ENCODE measurements around the gene LRCH3. TPM values are rescaled to one million over a fixed set of nuclear protein-coding genes. Genes with fewer than 3 reads are reported as not detected.

Gene LRCH3
- 43.1 and 146 TPM in 2 replicates for total RNA-seq (2014; rRNA removed)
- percentile 85 among the genes with signal in this experiment for Bru-seq, nascent RNA
- percentile 85 among the genes with signal in this experiment for BruChase-seq, experiment 1, labeled RNA remaining after a 6-hour chase
- percentile 90 among the genes with signal in this experiment for BruChase-seq, experiment 2, labeled RNA remaining after a 2-hour chase
- long read RNA-seq, partial matches to known transcripts = 11 of 46 reads
- long read RNA-seq, other reads (novel, unspliced or antisense) = 32 of 46 reads

GRCh38 chr3:197791113-197791891, at the start of gene LRCH3:
LRCH3 (plus strand) TSS chr3:197791254; CDS start chr3:197791279, 25 bp downstream.
- intact Hi-C loops (cut with micrococcal nuclease) = loop anchor here (5.0 kb wide), 1 partner anchor 39 kb away; no protein-coding TSS in a partner anchor
- H3K79me2 ChIP-seq (ENCODE audit: low read length) = peaks cover 50% of the 10 kb centered on the region
- no TSS peak for BruUV-seq (replicated peaks)

DNA sequence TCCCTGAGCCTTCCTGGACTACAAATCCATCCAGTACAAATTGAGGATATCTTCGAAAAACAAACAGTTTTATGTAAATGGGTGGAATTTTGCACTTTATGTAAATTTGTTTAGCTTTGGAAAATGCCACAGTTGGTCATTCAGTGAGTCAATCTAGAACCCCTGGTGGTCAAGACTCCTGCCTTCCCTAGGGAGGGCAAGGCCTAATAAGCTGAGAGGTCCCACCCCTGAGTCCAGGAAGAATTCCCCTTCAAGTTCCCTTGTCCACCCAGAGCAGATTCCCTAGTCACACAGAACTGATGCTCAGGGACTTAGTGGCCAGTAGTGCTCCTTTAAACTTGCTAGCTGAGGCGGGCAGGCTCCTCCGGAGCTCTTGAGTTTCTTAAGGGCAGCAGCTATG, 48.3 kb upstream of the LRCH3 start:
- no peaks in the 10 kb centered on the region for H4K20me1 ChIP-seq (ENCODE audit: low read length)
- peaks cover 4% of the 10 kb centered on the region for H3K4me1 ChIP-seq (ENCODE audit: insufficient read depth, low read length)
- H3K27me3 ChIP-seq (ENCODE audit: low read length) = no peaks in the 10 kb centered on the region
- CTCF ChIA-PET = interaction anchor here (0.6 kb wide), 1 partner anchor 10 kb away, joined by 3 read pairs; no protein-coding TSS in a partner anchor
- intact Hi-C loops (cut with micrococcal nuclease) = no loop called here
- no peak overlapping the region for H3K27ac ChIP-seq (ENCODE audit: low read length)
- DNase-seq (no peak), ATAC-seq (no peak)
- no peaks in the 10 kb centered on the region for H3K9me2 ChIP-seq (replicated peaks; ENCODE audit: low read length)
- TF ChIP-seq, protein P1, sequence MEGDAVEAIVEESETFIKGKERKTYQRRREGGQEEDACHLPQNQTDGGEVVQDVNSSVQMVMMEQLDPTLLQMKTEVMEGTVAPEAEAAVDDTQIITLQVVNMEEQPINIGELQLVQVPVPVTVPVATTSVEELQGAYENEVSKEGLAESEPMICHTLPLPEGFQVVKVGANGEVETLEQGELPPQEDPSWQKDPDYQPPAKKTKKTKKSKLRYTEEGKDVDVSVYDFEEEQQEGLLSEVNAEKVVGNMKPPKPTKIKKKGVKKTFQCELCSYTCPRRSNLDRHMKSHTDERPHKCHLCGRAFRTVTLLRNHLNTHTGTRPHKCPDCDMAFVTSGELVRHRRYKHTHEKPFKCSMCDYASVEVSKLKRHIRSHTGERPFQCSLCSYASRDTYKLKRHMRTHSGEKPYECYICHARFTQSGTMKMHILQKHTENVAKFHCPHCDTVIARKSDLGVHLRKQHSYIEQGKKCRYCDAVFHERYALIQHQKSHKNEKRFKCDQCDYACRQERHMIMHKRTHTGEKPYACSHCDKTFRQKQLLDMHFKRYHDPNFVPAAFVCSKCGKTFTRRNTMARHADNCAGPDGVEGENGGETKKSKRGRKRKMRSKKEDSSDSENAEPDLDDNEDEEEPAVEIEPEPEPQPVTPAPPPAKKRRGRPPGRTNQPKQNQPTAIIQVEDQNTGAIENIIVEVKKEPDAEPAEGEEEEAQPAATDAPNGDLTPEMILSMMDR (conservative IDR thresholded peaks at IDR 0.05; ENCODE audit: low read depth, low read length) = no peak
- no peak for TF ChIP-seq EZH2 (IDR thresholded peaks at IDR 0.05; ENCODE audit: low read length, unreplicated experiment)
- TF ChIP-seq EZH2phosphoT487 (IDR thresholded peaks at IDR 0.05; ENCODE audit: borderline replicate concordance, low read length) = no peak
- 0 out of 2 replicates have a peak, but pooled peaks cover 2% of the 10 kb centered on the region for H3K79me2 ChIP-seq (ENCODE audit: low read length)
- no peaks in the 10 kb centered on the region for H3K9me3 ChIP-seq (ENCODE audit: low read length)
- no peak overlapping the region for H2AFZ ChIP-seq (ENCODE audit: low read length)
- no peak overlapping the region for H3K9ac ChIP-seq (ENCODE audit: low read length)
- no peaks in the 10 kb centered on the region for H3K36me3 ChIP-seq (ENCODE audit: low read depth, low read length)
- POLR2A ChIA-PET (ENCODE audit: unreplicated experiment) = interaction anchor here (0.6 kb wide), 1 partner anchor 30 kb away, joined by 6 read pairs; no protein-coding TSS in a partner anchor
- H3F3A ChIP-seq (ENCODE audit: low read length, unreplicated experiment) = no peaks in the 10 kb centered on the region
- no TSS peak for BruUV-seq (replicated peaks)
- H3K4me2 ChIP-seq (ENCODE audit: low read length) = no peak overlapping the region
- H3K4me3 ChIP-seq (ENCODE audit: low read length) = no peak overlapping the region

More at GRCh38 chr3:197791113-197791891, at the start of gene LRCH3:
- POLR2A ChIA-PET (ENCODE audit: unreplicated experiment) = interaction anchor here (0.6 kb wide), 1 partner anchor 51 kb away, joined by 4 read pairs; no protein-coding TSS in a partner anchor
- Histone ChIP-seq H3K36me3 (ENCODE audit: low read depth, low read length) (no peaks in the 10 kb centered on the region), H3K27ac (ENCODE audit: low read length) (peak within 1 kb of the TSS; percentile 75), H3K4me3 (ENCODE audit: low read length) (peak within 1 kb of the TSS; percentile 81), H3F3A (ENCODE audit: low read length, unreplicated experiment) (no peaks in the 10 kb centered on the region), H4K20me1 (ENCODE audit: low read length) (peaks cover 16% of the 10 kb centered on the region), H3K9me2 (replicated peaks; ENCODE audit: low read length) (no peaks in the 10 kb centered on the region), H3K4me1 (ENCODE audit: insufficient read depth, low read length) (peaks cover 26% of the 10 kb centered on the region), H3K27me3 (ENCODE audit: low read length) (no peaks in the 10 kb centered on the region), H3K9ac (ENCODE audit: low read length) (peak within 1 kb of the TSS; percentile 95), H3K9me3 (ENCODE audit: low read length) (no peaks in the 10 kb centered on the region), H2AFZ (ENCODE audit: low read length) (peak within 1 kb of the TSS; percentile 94), H3K4me2 (ENCODE audit: low read length) (peak within 1 kb of the TSS; percentile 84)
- CTCF ChIA-PET = no interaction called here
- ATAC-seq (peak; percentile 74), DNase-seq (peak; percentile 68)
- TF ChIP-seq EZH2 (IDR thresholded peaks at IDR 0.05; ENCODE audit: low read length, unreplicated experiment) = no peak
- TF ChIP-seq, protein P1 (conservative IDR thresholded peaks at IDR 0.05; ENCODE audit: low read depth, low read length) = no peak
- no peak for TF ChIP-seq EZH2phosphoT487 (IDR thresholded peaks at IDR 0.05; ENCODE audit: borderline replicate concordance, low read length)

All from PC-3 (cell line).